ENCODE results near the gene PWWP2B.

The PWWP2B gene

DNA sequence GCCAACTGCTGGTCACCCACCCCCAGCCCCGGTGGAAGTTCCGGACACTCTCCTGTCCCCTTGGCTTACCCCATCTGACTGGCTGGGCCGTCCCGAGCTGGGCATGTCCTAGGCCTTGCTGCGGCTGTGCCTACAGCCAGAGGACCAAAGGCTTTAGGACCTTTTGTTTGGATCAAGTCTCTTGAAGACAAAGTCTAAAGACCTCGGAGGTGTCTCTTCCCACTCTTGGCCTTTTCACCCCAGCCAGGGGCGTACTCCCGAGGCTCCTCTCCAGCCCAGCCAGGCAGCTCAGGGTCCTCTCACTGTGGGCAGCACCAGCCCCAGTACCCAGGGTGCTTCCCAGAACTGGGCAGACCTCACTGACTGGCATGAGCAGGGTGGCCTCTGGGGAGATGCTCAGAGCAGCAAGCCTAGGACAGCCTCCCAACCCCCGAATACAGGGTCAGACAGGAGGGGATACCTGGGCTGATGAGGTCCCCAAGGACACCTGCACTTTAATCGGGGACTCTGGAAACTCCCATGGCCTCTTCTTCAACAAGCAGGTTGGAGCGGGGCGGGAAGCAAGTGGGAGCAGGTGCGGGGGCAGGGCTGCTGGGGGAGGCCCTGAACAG is 2.7 kb upstream of the PWWP2B start:
- Histone ChIP-seq H3K4me1 (ENCODE audit: low read depth, poor library complexity, severe bottlenecking) (peaks cover 26% of the 10 kb centered on the region), H3K9ac (no peak overlapping the region), H3K79me2 (ENCODE audit: insufficient read depth, low read depth) (peaks cover 13% of the 10 kb centered on the region), H2AFZ (ENCODE audit: low read depth) (no peak overlapping the region), H3K4me3 (IDR thresholded peaks at IDR 0.05; ENCODE audit: insufficient read depth, low read depth, low read length) (no peak overlapping the region), H3K36me3 (ENCODE audit: insufficient read depth) (no peaks in the 10 kb centered on the region), H4K20me1 (ENCODE audit: insufficient read depth) (no peaks in the 10 kb centered on the region), H3K27ac (no peak overlapping the region), H3K27me3 (ENCODE audit: insufficient read depth, low read depth) (no peaks in the 10 kb centered on the region), H3K4me2 (no peak overlapping the region)
- TF ChIP-seq, protein P1, sequence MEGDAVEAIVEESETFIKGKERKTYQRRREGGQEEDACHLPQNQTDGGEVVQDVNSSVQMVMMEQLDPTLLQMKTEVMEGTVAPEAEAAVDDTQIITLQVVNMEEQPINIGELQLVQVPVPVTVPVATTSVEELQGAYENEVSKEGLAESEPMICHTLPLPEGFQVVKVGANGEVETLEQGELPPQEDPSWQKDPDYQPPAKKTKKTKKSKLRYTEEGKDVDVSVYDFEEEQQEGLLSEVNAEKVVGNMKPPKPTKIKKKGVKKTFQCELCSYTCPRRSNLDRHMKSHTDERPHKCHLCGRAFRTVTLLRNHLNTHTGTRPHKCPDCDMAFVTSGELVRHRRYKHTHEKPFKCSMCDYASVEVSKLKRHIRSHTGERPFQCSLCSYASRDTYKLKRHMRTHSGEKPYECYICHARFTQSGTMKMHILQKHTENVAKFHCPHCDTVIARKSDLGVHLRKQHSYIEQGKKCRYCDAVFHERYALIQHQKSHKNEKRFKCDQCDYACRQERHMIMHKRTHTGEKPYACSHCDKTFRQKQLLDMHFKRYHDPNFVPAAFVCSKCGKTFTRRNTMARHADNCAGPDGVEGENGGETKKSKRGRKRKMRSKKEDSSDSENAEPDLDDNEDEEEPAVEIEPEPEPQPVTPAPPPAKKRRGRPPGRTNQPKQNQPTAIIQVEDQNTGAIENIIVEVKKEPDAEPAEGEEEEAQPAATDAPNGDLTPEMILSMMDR (conservative IDR thresholded peaks at IDR 0.05; ENCODE audit: low read depth, low read length): no peak

DNA sequence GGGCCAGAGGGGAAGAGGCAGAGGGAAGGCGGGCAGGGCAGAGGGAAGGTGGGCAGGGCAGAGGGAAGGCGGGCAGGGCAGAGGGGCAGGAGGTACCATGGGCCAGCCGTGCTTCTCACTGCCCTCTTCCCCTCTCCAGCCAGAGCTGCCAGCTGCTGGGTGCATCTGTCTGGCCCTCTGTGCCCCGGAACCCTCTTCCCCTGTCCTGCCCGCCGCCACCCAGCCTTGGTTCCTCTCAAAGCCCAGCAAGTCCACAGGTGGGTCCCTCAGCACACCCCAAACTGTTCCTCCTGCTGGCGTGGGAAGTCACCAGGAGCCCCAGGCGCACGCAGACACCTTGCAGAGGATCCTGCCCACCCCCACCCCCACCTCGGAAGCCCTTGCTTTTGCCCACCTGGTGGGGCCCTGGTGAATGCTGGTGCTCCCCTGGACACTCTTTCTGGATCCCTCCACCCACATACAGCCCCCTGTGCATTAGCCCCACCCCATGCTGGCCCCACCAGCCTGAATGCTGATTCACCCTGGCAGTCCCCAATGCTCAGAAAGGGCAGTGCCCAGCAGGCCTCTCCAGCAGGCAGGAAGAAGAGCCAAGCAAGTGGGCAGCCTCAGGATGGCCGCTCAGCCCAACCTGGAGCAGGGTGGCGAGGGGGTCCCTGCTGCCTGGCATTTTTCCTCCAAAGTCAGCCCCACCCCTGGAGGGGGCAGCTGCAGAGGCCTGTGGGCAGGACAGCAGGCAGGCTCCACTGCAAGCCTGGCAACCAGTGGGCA is 1.9 kb upstream of the PWWP2B start:
- TF ChIP-seq, protein P1 (conservative IDR thresholded peaks at IDR 0.05; ENCODE audit: low read depth, low read length): no peak
- Histone ChIP-seq H3K36me3 (ENCODE audit: insufficient read depth) (no peaks in the 10 kb centered on the region), H3K27ac (no peak overlapping the region), H4K20me1 (ENCODE audit: insufficient read depth) (no peaks in the 10 kb centered on the region), H3K27me3 (ENCODE audit: insufficient read depth, low read depth) (no peaks in the 10 kb centered on the region), H3K79me2 (ENCODE audit: insufficient read depth, low read depth) (peaks cover 21% of the 10 kb centered on the region), H2AFZ (ENCODE audit: low read depth) (no peak overlapping the region), H3K4me1 (ENCODE audit: low read depth, poor library complexity, severe bottlenecking) (peaks cover 26% of the 10 kb centered on the region), H3K4me3 (IDR thresholded peaks at IDR 0.05; ENCODE audit: insufficient read depth, low read depth, low read length) (no peak overlapping the region), H3K4me2 (no peak overlapping the region), H3K9ac (no peak overlapping the region)

DNA sequence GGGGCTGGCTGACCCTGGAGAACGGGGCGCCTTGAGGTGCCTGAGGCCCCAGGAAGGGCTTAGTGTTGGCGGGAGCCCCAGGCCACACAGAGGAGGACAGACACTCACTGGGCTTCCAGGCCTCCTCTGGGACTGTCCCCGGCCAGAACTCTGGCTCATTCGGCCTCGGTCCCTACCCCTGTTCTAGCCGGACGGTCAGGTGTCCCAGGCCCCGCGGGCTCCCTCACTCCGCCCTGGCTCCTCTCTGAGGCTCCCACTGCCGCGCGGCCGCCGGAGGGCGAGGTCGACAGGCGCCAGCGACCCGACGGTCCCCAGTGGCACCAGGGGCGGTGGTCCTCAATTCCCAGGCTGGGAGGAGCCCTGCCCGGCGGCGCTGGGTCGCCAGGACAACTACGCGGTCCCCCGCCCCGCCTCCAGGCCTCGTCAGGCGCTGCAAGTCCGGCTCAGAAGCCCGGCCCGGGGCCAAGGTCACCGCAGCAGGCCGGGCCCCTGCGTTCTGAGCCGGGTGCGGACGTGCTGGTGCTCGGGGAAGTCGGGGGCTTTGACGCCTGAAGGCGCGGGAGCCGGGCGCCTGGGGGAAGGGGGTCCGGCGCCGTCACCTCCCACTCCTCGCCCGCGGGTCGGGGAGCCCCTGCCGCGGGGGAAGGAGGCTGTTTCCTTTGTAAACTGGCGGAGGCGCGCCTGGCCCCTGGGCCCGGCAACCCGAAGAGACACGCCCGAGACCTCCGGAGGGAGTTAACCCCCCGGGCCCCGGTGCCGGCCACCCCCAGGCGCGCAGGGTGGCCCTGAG is 1.1 kb upstream of the PWWP2B start:
- H3K4me3 ChIP-seq (IDR thresholded peaks at IDR 0.05; ENCODE audit: insufficient read depth, low read depth, low read length): no peak overlapping the region
- H3K9ac ChIP-seq: peak overlapping the region; percentile 41; the same call in 1 of the 2 replicates
- peaks cover 25% of the 10 kb centered on the region for H3K4me1 ChIP-seq (ENCODE audit: low read depth, poor library complexity, severe bottlenecking)
- H3K79me2 ChIP-seq (ENCODE audit: insufficient read depth, low read depth): peaks cover 29% of the 10 kb centered on the region
- no peak overlapping the region for H2AFZ ChIP-seq (ENCODE audit: low read depth)
- H3K27ac ChIP-seq: no peak overlapping the region
- TF ChIP-seq, protein P1 (conservative IDR thresholded peaks at IDR 0.05; ENCODE audit: low read depth, low read length): no peak
- peak overlapping the region; percentile 29; the same call in 1 of the 2 replicates for H3K4me2 ChIP-seq
- H3K36me3 ChIP-seq (ENCODE audit: insufficient read depth): no peaks in the 10 kb centered on the region
- H4K20me1 ChIP-seq (ENCODE audit: insufficient read depth): no peaks in the 10 kb centered on the region
- H3K27me3 ChIP-seq (ENCODE audit: insufficient read depth, low read depth): no peaks in the 10 kb centered on the region

DNA sequence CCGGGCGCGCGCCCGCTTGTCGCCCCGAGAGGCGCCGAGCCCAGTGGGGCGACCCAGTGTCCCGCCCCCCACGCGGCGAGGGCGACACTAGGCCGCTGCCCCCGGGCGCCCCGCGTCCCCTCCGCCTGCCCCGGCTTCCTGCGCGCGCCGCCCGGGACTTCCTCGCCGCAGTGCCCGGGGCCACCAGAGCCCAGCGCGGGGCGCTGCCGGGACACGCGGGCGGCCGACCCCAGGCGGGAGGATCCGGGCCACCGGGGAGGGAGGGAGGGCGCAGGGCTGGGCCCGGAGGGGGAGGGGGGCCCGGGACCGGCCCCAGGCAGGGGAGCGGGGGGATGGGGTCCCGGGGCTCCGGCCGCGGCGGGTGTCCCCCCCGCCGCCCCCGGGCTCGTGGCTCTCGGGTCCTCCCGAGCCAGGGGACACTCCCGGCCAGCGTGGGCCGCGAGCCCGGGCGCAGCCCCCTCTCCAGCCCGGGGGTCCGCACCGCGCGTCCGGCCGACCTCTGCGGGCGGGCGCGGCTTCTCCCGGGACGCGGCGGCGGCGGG is 435 bp upstream of the PWWP2B start:
- Histone ChIP-seq H3K4me1 (ENCODE audit: low read depth, poor library complexity, severe bottlenecking) (peaks cover 25% of the 10 kb centered on the region), H3K4me2 (no peak overlapping the region; the same call in 1 of the 2 replicates), H3K4me3 (IDR thresholded peaks at IDR 0.05; ENCODE audit: insufficient read depth, low read depth, low read length) (no peak overlapping the region), H4K20me1 (ENCODE audit: insufficient read depth) (no peaks in the 10 kb centered on the region), H3K27ac (no peak overlapping the region), H3K9ac (peak overlapping the region; percentile 41; the same call in 1 of the 2 replicates), H2AFZ (ENCODE audit: low read depth) (no peak overlapping the region), H3K79me2 (ENCODE audit: insufficient read depth, low read depth) (peaks cover 36% of the 10 kb centered on the region), H3K27me3 (ENCODE audit: insufficient read depth, low read depth) (no peaks in the 10 kb centered on the region), H3K36me3 (ENCODE audit: insufficient read depth) (no peaks in the 10 kb centered on the region)
- TF ChIP-seq, protein P1 (conservative IDR thresholded peaks at IDR 0.05; ENCODE audit: low read depth, low read length): no peak
